Stimulated activated CD8-positive, alpha-beta memory T cell treated with anti-CD3 and anti-CD28 coated beads, Interleukin-12 subunit alpha, Interleukin-12 subunit beta, amount 100 ng/mL, for 24 hours (primary cell): ENCODE data around the gene CR1L.
"Not testable (repeated sequence)": the region's sequence is repeated elsewhere in the genome, so short reads cannot be mapped to it uniquely, and the experiment has no call there.

Experiments used
- DNase-seq: peaks from one replicate; pipeline ENCODE4 v3.0.0-alpha.2; 2020; ENCODE audit errors: extremely low read depth

Gene CR1L

GRCh38 chr1:207680590-207681388, 35.9 kb downstream of the CR1L start:
- not testable (repeated sequence) for DNase-seq

- not testable (repeated sequence) for DNase-seq
Measured at GRCh38 chr1:207682872-207683434, 38.0 kb downstream of the CR1L start.

GRCh38 chr1:207690551-207690950, 45.6 kb downstream of the CR1L start:
- not testable (repeated sequence) for DNase-seq

- DNase-seq: no peak
Measured at GRCh38 chr1:207691010-207691409, 46.1 kb downstream of the CR1L start.

GRCh38 chr1:207691841-207692240, 46.9 kb downstream of the CR1L start:
- DNase-seq: no peak

GRCh38 chr1:207692291-207692690, 47.4 kb downstream of the CR1L start:
- not testable (repeated sequence) for DNase-seq

- no peak for DNase-seq
Measured at GRCh38 chr1:207695891-207696290, 51.0 kb downstream of the CR1L start.

GRCh38 chr1:207698822-207699483, 54.0 kb downstream of the CR1L start:
- DNase-seq: no peak

GRCh38 chr1:207702317-207702716, 57.4 kb downstream of the CR1L start:
- no peak for DNase-seq

- DNase-seq: no peak
Measured at GRCh38 chr1:207703712-207704111, 58.8 kb downstream of the CR1L start.

GRCh38 chr1:207708004-207708403, 63.1 kb downstream of the CR1L start:
- not testable (repeated sequence) for DNase-seq

- no peak for DNase-seq
Measured at GRCh38 chr1:207711285-207711684, 66.4 kb downstream of the CR1L start.

- not testable (repeated sequence) for DNase-seq
Measured at GRCh38 chr1:207712701-207713100, 67.8 kb downstream of the CR1L start.

GRCh38 chr1:207713529-207713928, 68.6 kb downstream of the CR1L start:
- no peak for DNase-seq

- no peak for DNase-seq
Measured at GRCh38 chr1:207719234-207719633, 74.3 kb downstream of the CR1L start.

GRCh38 chr1:207728200-207728858, 83.4 kb downstream of the CR1L start:
- not testable (repeated sequence) for DNase-seq

GRCh38 chr1:207737503-207738157, 92.7 kb downstream of the CR1L start:
- not testable (repeated sequence) for DNase-seq

GRCh38 chr1:207738158-207738659, 93.3 kb downstream of the CR1L start:
- DNase-seq: not testable (repeated sequence)

GRCh38 chr1:207740207-207740606, 95.3 kb downstream of the CR1L start:
- no peak for DNase-seq

GRCh38 chr1:207742850-207743555, 98.1 kb downstream of the CR1L start:
- no peak for DNase-seq

- DNase-seq: no peak
Measured at GRCh38 chr1:207744000-207744534, 99.1 kb downstream of the CR1L start.
